ENCODE results near the gene ATP1A1. TPM values are rescaled to one million over a fixed set of nuclear protein-coding genes. Genes with fewer than 3 reads are reported as not detected.

Gene ATP1A1
- total RNA-seq, 3 donors from 2014 or later (not counting 1 experiment from before 2014, with no cell fraction given), result 134 to 144 (median 140) TPM

DNA sequence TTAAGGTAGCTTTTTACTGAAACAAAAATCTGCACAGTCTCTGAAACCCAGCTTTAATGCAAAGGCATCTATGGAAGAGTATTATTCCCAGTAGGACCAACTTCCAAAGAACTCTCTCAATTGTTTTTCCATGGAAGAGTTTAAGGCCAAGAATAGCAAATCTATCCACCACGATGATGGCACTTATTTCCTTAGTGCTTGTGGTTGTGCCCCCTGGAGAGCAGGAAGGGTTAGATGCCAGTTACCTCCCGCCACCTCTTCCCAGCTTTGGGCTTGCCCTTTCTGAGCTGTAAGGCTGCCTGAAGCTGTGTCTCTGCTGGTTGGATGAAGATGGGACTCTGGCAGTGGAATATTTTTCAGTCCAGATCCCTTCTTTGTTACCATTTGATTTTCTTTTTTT, 4.8 kb upstream of the ATP1A1 start:
- H3K27ac ChIP-seq (ENCODE audit: low read length), result no peak overlapping the region
- Mint-ChIP-seq H3K27ac (peak overlapping the region in 1 of 2 donors; percentile 16), H3K4me3 (no peak overlapping the region), H3K4me1 (peaks cover 13 to 18% of the 10 kb centered on the region in 2 donors), H3K27me3 (ENCODE audit: low read depth in 2 of 2) (no peaks in the 10 kb centered on the region), H3K36me3 (no peaks in the 10 kb centered on the region), H3K9me3 (no peaks in the 10 kb centered on the region)
- H3K9me3 ChIP-seq (ENCODE audit: control insufficient read depth, insufficient read depth, low read length), result no peaks in the 10 kb centered on the region
- ATAC-seq (no peak), DNase-seq (no peak)
- H3K4me1 ChIP-seq (ENCODE audit: control insufficient read depth, insufficient read depth, low read length), result peaks cover 13% of the 10 kb centered on the region
- no peaks in the 10 kb centered on the region for H3K36me3 ChIP-seq (ENCODE audit: control insufficient read depth, insufficient read depth, low read length)
- H3K27me3 ChIP-seq (ENCODE audit: control insufficient read depth, insufficient read depth, low read length), result no peaks in the 10 kb centered on the region
- H3K4me3 ChIP-seq (ENCODE audit: low read length), result no peak overlapping the region
- intact Hi-C loops (cut with micrococcal nuclease), result no loop called here
- WGBS (ENCODE audit: insufficient coverage), result 83% methylated on average over 1 of the region's 2 CpGs
- TF ChIP-seq, protein P1, sequence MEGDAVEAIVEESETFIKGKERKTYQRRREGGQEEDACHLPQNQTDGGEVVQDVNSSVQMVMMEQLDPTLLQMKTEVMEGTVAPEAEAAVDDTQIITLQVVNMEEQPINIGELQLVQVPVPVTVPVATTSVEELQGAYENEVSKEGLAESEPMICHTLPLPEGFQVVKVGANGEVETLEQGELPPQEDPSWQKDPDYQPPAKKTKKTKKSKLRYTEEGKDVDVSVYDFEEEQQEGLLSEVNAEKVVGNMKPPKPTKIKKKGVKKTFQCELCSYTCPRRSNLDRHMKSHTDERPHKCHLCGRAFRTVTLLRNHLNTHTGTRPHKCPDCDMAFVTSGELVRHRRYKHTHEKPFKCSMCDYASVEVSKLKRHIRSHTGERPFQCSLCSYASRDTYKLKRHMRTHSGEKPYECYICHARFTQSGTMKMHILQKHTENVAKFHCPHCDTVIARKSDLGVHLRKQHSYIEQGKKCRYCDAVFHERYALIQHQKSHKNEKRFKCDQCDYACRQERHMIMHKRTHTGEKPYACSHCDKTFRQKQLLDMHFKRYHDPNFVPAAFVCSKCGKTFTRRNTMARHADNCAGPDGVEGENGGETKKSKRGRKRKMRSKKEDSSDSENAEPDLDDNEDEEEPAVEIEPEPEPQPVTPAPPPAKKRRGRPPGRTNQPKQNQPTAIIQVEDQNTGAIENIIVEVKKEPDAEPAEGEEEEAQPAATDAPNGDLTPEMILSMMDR (IDR thresholded peaks at IDR 0.05), result no peak

DNA sequence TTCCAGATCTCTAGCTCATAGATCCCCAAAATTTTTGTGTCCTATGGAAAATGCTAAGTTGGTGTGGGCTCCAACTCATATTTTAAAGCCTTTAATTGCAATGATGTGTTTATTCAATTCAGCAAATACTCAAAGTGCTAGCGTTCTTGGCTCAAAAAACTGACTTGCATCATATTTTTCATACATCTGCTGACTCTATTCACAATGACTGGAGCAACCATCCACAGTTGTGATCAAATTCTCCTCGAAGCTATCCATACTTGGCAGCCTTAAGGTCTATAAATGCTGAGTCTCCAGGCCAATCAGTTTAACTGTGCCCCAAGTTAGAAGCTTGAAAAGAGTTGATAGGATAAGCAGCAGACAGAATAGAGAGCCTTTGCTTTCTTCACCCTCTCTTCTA, 2.9 kb upstream of the ATP1A1 start:
- Histone ChIP-seq H3K27me3 (ENCODE audit: control insufficient read depth, insufficient read depth, low read length) (no peaks in the 10 kb centered on the region), H3K9me3 (ENCODE audit: control insufficient read depth, insufficient read depth, low read length) (no peaks in the 10 kb centered on the region), H3K4me3 (ENCODE audit: low read length) (no peak overlapping the region), H3K4me1 (ENCODE audit: control insufficient read depth, insufficient read depth, low read length) (peaks cover 25% of the 10 kb centered on the region), H3K36me3 (ENCODE audit: control insufficient read depth, insufficient read depth, low read length) (no peaks in the 10 kb centered on the region), H3K27ac (ENCODE audit: low read length) (no peak overlapping the region)
- H3K36me3 Mint-ChIP-seq, result no peaks in the 10 kb centered on the region
- WGBS (ENCODE audit: insufficient coverage), result 84% methylated on average over 2 of the region's 2 CpGs
- ATAC-seq, result no peak
- no peak overlapping the region for H3K4me3 Mint-ChIP-seq
- H3K27me3 Mint-ChIP-seq (ENCODE audit: low read depth in 2 of 2), result no peaks in the 10 kb centered on the region
- no peaks in the 10 kb centered on the region for H3K9me3 Mint-ChIP-seq
- no peak for DNase-seq
- no peak overlapping the region for H3K27ac Mint-ChIP-seq
- peaks cover 26 to 32% of the 10 kb centered on the region in 2 donors for H3K4me1 Mint-ChIP-seq
- TF ChIP-seq, protein P1 (IDR thresholded peaks at IDR 0.05), result no peak
- intact Hi-C loops (cut with micrococcal nuclease), result loop anchor here (10.0 kb wide), 1 partner anchor 215 kb away; no protein-coding TSS in a partner anchor

DNA sequence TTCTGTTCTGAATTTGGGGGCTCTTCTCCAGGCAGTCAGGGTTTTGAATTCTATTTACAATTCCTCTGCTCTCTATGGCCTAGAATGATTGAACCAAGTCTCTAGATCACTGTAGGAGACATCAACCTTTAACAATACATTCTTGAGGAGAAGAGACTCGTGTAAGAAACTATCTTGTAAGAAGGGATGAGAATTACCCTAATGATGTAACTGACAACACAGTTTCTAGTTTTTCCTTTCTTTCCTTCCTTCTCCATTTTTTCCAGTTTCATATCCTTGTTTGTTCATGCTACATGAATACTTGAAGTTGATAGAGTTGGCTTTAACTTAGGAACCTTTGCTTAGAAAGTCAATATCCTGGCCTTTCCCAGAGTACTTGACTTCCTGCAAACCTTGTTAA, 1.3 kb upstream of the ATP1A1 start:
- H3K4me1 ChIP-seq (ENCODE audit: control insufficient read depth, insufficient read depth, low read length), result peaks cover 40% of the 10 kb centered on the region
- Mint-ChIP-seq H3K27me3 (ENCODE audit: low read depth in 2 of 2) (no peaks in the 10 kb centered on the region), H3K4me1 (peaks cover 37 to 47% of the 10 kb centered on the region in 2 donors), H3K4me3 (peak overlapping the region; percentile 95), H3K36me3 (no peaks in the 10 kb centered on the region), H3K9me3 (no peaks in the 10 kb centered on the region), H3K27ac (peak overlapping the region; percentile 88 to 93)
- no peak overlapping the region for H3K27ac ChIP-seq (ENCODE audit: low read length)
- H3K4me3 ChIP-seq (ENCODE audit: low read length), result no peak overlapping the region
- no peaks in the 10 kb centered on the region for H3K27me3 ChIP-seq (ENCODE audit: control insufficient read depth, insufficient read depth, low read length)
- intact Hi-C loops (cut with micrococcal nuclease), result loop anchor here (10.0 kb wide), 1 partner anchor 217 kb away; no protein-coding TSS in a partner anchor
- H3K36me3 ChIP-seq (ENCODE audit: control insufficient read depth, insufficient read depth, low read length), result no peaks in the 10 kb centered on the region
- no peaks in the 10 kb centered on the region for H3K9me3 ChIP-seq (ENCODE audit: control insufficient read depth, insufficient read depth, low read length)
- DNase-seq, result no peak
- WGBS (ENCODE audit: insufficient coverage), result no CpG with 5 or more reads among the region's 1 CpG
- TF ChIP-seq, protein P1 (IDR thresholded peaks at IDR 0.05), result no peak
- ATAC-seq, result no peak

DNA sequence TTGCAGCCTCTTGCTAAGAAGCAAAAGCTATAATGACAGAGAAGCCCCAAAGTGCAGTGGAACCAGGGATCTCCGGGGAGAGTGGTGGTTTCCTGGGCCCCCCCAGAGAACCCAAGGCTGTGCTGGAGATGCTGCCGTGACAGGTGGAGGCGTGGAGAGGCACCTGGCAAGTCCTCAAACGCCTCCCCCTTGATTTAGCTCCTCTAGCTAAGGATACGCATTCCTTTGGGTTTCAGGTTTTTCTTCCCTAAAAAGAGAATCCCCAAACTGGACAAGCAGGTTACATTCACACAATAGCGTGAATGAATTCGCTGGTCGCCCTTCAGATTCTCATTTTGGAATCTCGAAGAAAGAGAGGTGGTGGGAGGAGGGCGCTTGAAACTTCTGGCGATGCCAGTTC, 853 bp upstream of the ATP1A1 start:
- peak overlapping the region; percentile 73 for H3K4me3 ChIP-seq (ENCODE audit: low read length)
- intact Hi-C loops (cut with micrococcal nuclease), result loop anchor here (10.0 kb wide), 1 partner anchor 217 kb away; no protein-coding TSS in a partner anchor
- Mint-ChIP-seq H3K9me3 (no peaks in the 10 kb centered on the region), H3K27me3 (ENCODE audit: low read depth in 2 of 2) (no peaks in the 10 kb centered on the region), H3K36me3 (no peaks in the 10 kb centered on the region), H3K4me1 (peaks cover 42 to 50% of the 10 kb centered on the region in 2 donors), H3K27ac (peak overlapping the region; percentile 88 to 93), H3K4me3 (peak overlapping the region; percentile 95)
- peaks cover 40% of the 10 kb centered on the region for H3K4me1 ChIP-seq (ENCODE audit: control insufficient read depth, insufficient read depth, low read length)
- H3K9me3 ChIP-seq (ENCODE audit: control insufficient read depth, insufficient read depth, low read length), result no peaks in the 10 kb centered on the region
- peak overlapping the region; percentile 68 for H3K27ac ChIP-seq (ENCODE audit: low read length)
- H3K27me3 ChIP-seq (ENCODE audit: control insufficient read depth, insufficient read depth, low read length), result no peaks in the 10 kb centered on the region
- WGBS (ENCODE audit: insufficient coverage), result 46% methylated on average over 11 of the region's 11 CpGs
- TF ChIP-seq, protein P1 (IDR thresholded peaks at IDR 0.05), result no peak
- no peaks in the 10 kb centered on the region for H3K36me3 ChIP-seq (ENCODE audit: control insufficient read depth, insufficient read depth, low read length)
- no peak for ATAC-seq
- DNase-seq, result peak in 1 of 2 donors; percentile 37

All from natural killer cell (primary cell).